Stimulated activated CD4-positive, alpha-beta T cell treated with anti-CD3 and anti-CD28 coated beads, TNF-alpha, amount 100 ng/mL, for 24 hours (primary cell): Measurements from ENCODE around the gene RFPL4AL1.
"Not testable (repeated sequence)": the region's sequence is repeated elsewhere in the genome, so short reads cannot be mapped to it uniquely, and the experiment has no call there.

ENCODE experiments used
- DNase-seq, 3 experiments: peaks; one replicate each; pipeline ENCODE4 v3.0.0-alpha.2; 2020; ENCODE audit warnings: low read depth in 3 of 3

The RFPL4AL1 gene

DNA sequence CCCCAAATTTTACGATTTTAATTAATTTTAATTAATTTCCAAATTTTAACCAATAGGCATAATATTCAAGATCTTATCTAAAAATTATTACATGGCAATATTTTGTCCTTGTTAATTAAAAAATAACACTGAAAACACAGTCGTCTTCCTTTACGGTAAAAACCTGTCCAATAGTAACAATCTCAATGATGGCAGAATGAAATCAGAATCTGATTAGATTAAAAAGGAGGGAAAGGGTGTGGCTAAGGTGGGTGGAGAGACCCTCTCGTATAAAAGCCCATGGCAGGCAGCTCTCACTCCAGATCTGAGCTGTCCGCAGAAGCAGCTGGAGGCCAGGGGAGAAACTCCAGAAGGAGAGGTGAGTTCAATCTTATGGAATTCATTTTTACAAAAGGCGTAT lies at the start of gene RFPL4AL1:
Gene RFPL4AL1, plus strand, starts transcription at position 301 of the 400 bp plus-strand sequence. CDS start 2,687 bp downstream, outside the sequence.
- not testable (repeated sequence) for DNase-seq

DNA sequence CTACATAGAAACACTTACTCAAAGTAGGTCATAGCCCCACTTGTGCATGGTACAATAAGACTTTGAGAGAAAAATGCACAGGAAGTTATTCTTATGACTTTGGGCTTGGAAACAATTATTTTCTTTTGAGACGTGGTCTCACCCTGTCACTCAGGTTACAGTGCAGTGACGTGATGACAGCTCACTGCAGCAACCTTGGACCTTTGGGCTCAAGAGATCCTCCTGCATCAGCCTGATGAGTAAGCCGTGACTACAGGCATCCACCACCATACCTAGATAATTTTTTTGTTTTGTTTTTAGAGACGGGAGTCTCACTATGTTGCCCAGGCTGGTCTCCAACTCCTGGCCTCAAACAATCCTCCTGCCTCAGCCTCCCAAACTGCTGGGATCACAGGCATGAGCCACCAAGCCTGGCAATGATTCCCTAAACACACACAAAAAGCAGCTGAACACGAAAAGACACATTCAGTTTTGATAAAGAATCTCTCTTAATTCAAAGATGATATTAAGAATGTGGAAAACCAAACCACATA lies 48.6 kb upstream of the RFPL4AL1 start:
- no peak for DNase-seq

GRCh38 chr19:55720801-55721200 lies 48.1 kb upstream of the RFPL4AL1 start:
- DNase-seq = no peak

- no peak for DNase-seq
Measured at GRCh38 chr19:55723491-55723890, 45.4 kb upstream of the RFPL4AL1 start.

DNA sequence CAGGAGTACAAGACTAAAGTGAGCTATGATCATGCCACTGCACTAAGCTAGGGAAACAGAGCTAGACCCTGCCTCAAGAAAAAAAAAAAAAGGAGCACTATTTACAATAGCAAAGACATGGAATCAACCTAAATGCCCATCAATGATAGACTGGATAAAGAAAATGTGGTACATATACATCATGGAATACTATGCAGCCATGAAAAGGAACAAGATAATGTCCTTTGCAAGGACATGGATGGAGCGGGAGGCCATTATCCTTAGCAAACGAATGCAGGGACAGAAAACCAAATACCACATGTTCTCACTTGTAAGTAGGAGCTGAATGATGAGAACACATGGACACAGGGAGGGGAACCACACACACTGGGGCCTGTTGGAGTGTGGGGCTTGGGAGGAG lies 38.5 kb upstream of the RFPL4AL1 start:
- DNase-seq = not testable (repeated sequence)

DNA sequence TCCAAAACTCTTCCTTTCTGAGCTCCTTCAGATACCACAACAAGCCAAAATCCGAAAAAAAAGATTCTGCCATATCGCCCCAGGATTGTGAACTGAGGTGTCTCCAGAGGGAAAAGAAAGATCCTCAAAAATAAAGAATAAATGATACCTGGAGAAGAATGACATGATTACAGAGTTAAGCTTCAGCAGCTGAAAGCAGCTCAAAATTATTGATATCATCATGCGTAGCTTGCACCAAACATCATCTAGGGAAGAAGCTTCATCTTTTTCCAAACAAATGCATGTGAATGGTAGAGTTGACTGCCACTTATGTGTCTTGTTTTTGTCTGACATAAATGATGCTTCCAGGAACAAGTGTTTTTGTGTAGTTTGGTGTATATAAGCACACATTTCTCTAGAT lies 30.6 kb upstream of the RFPL4AL1 start, which contains the start of gene NLRP9:
Gene NLRP9, minus strand, starts transcription at position 101 of the 400 bp plus-strand sequence. Its CDS starts 28 bp downstream, at position 73.
- DNase-seq = no peak

DNA sequence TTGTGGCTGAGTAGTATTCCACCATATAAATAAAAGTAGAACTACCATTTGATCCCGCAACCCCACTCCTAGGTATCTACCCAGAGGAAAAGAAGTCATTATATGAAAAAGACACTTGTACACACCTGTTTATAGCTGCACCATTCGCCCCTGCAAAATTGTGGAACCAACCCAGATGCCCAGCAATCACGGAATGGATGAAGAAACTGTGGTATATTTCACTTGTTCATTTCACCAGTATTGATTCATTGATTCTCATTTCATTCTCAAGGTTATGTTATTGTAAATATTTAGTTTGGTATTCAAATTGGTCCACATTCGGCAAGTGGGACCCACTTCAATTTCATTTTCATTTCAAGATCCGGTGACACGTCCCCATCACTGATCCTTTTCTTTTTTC lies 18.2 kb upstream of the RFPL4AL1 start:
- DNase-seq = no peak

DNA sequence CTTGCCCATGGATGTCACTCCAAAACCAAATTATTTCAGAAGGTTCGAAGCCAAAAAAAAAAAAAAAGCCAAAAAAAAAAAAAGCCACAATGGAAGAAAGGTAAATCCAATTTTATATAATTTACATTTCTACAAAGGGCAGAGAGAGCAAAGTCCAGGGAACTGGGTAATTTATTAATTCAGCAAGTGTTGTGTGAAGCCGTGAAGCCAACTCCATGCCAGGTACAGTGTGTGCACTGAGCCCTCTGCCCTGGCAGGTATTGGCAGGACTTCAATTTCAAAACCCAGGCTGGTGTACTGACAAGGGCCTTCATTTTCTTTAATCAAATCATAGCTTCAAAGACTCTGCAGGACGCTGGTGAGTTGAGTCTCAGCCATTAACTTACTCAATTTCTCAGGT lies 15.5 kb upstream of the RFPL4AL1 start:
- no peak for DNase-seq

DNA sequence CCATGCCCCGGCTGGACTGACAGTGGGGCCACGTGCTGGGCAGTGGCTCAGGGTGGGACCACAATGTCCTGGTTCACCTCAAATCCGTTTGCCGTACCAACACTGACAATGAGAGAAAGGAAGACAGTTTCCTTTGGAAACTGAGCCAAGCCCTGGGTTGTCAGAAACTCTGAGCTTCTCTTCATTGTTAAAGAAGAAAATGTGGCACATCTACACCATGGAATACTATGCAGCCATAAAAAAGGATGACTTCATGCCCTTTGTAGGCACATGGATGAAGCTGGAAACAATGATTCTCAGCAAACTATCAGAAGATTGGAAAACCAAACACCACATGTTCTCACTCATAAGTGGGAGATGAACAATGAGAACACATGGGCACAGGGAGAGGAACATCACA lies 12.1 kb upstream of the RFPL4AL1 start:
- DNase-seq = not testable (repeated sequence)

DNA sequence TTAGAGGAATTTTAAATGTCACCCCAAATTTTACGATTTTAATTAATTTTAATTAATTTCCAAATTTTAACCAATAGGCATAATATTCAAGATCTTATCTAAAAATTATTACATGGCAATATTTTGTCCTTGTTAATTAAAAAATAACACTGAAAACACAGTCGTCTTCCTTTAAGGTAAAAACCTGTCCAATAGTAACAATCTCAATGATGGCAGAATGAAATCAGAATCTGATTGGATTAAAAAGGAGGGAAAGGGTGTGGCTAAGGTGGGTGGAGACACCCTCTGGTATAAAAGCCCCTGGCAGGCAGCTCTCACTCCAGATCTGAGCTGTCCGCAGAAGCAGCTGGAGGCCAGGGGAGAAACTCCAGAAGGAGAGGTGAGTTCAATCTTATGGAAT lies 10.1 kb upstream of the RFPL4AL1 start, which contains the start of gene RFPL4A:
Gene RFPL4A, plus strand, starts transcription at position 301 of the 400 bp plus-strand sequence. CDS start 2,704 bp downstream, outside the sequence.
- not testable (repeated sequence) for DNase-seq

DNA sequence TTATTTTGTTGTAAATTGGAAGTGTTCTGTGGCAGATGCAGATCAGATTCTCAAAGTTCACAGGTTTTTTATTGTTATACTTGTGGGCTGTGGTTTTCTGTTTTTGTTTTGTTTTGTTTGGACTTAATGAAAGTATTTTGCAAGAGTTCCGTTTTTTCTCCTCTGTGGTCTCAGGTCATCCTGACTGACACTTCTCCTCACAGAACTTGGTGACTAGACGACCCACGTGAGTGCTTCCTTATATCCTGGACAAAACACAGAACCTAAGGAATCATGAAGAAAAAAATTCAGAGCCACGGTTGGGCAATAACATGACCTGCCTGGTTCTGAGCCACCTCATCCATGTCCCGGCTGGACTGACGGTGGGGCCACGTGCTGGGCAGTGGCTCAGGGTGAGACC lies 2.5 kb upstream of the RFPL4AL1 start:
- no peak for DNase-seq

- not testable (repeated sequence) for DNase-seq
Measured at GRCh38 chr19:55769632-55770031, 714 bp downstream of the RFPL4AL1 start.

GRCh38 chr19:55777528-55777927 lies 8.6 kb downstream of the RFPL4AL1 start:
- no peak for DNase-seq

DNA sequence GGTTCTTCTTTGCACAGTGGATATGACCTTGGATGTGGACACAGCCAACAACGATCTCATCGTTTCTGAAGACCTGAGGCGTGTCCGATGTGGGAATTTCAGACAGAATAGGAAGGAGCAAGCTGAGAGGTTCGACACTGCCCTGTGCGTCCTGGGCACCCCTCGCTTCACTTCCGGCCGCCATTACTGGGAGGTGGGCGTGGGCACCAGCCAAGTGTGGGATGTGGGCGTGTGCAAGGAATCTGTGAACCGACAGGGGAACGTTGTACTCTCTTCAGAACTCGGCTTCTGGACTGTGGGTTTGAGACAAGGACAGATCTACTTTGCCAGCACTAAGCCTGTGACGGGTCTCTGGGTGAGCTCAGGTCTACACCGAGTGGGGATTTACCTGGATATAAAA lies 9.4 kb downstream of the RFPL4AL1 start:
- no peak for DNase-seq

GRCh38 chr19:55781112-55781511 lies 12.2 kb downstream of the RFPL4AL1 start:
- no peak for DNase-seq

GRCh38 chr19:55795021-55795420 lies 26.1 kb downstream of the RFPL4AL1 start:
- DNase-seq = no peak

GRCh38 chr19:55801416-55801815 lies 32.5 kb downstream of the RFPL4AL1 start:
- DNase-seq = no peak

- no peak for DNase-seq
Measured at GRCh38 chr19:55802281-55802680, 33.4 kb downstream of the RFPL4AL1 start.

DNA sequence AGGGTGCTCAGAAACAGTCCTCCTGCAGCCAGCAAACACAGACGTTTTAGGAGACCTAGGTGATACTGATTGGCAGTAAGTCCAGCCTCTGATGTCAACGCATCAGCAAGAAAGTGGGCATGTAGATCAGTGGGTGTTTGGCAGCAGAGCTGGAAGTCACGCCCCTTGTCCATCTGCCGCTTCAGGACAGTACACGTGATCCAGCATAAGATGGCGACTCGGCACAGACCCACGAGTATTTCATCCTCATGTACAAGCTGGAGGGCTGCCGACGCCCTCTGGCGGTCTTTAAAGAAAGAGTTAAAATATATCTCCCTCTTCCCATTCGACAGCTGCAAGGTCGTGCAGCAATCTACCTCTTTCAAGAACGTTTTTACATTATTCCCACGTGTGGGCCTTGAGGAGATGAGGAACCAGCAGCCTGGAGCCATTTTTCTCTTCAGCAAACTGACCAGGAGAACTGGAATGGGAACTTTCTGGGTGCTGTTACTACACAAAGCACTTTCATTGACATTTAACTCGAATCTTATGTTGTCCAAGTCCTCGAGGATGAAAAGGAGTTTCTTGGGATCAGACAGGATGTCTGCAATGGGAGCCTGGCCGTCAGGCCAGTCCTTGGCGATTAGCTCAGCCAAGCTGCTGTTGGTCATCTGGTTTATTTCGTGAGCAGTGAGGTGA lies 40.6 kb downstream of the RFPL4AL1 start:
- DNase-seq = peak in 2 of 3 experiments; percentile 3 to 38

- DNase-seq = no peak
Measured at GRCh38 chr19:55811340-55811739, 42.4 kb downstream of the RFPL4AL1 start.

DNA sequence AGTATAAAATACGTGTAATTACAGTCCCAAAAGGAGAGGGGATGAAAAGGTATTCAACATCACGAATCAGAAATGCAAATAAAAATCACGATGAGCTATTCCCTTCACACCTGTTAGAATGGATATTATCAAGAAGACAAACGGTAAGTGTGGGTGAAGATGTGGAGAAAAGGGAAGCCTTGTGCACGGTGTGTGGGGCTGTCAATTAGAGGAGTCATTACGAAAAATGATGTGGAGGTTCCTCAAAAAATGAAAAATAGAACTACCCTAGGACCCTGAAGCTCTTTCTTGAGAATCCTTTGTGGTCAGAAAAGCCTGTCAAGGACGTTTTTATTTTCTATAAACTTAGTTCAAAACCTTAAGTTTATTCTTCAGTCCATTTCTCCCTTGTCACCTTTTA lies 43.5 kb downstream of the RFPL4AL1 start:
- no peak for DNase-seq

- DNase-seq = no peak
Measured at GRCh38 chr19:55813906-55814305, 45.0 kb downstream of the RFPL4AL1 start.

DNA sequence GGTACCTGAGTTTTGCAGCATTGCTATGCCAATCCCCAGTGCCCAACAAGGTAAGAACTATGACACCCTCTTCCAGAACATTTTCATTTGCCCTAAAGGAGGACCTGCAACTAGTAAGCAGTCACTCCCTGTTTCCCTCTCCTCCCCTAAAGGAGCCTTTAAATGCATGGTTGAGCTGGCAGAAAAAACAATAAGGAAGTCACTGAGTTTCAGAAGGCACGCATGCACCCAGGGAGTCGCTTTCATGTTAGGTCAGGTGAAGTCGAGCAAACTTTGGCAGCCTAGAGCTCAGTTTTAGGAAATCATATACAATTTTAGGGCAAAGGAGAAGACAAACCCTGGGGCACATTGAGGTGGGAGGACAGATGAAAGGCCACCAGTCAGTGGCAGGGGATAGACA lies 51.1 kb downstream of the RFPL4AL1 start:
- no peak for DNase-seq
